Measurements from ENCODE around the gene RGS16. TPM values are rescaled to one million over a fixed set of nuclear protein-coding genes. Genes with fewer than 3 reads are reported as not detected.

Gene RGS16
- total and polyA plus RNA-seq, 9 of the 15 experiments (the other 6 are each of a cell fraction or from before 2014, with no cell fraction given), result 0.07 to 0.55 (median 0.36) TPM

GRCh38 chr1:182634306-182635072, 30.3 kb upstream of the RGS16 start (continued):
- TF ChIP-seq SMARCE1 (IDR thresholded peaks at IDR 0.05), result no peak
- TF ChIP-seq MTA1 (IDR thresholded peaks at IDR 0.05; ENCODE audit: borderline replicate concordance), result no peak
- no peak for TF ChIP-seq ZBTB17 (CRISPR knock-in tag; IDR thresholded peaks at IDR 0.05)
- TF ChIP-seq ZNF124 (CRISPR knock-in tag; IDR thresholded peaks at IDR 0.05), result no peak
- no peak for TF ChIP-seq AFF4 (CRISPR knock-in tag; IDR thresholded peaks at IDR 0.05)
- no peak for TF ChIP-seq E4F1 (CRISPR knock-in tag; IDR thresholded peaks at IDR 0.05; ENCODE audit: borderline replicate concordance)
- TF ChIP-seq ARID3A (IDR thresholded peaks at IDR 0.05; ENCODE audit: borderline replicate concordance, low read depth, low read length), result no peak
- no peak for TF ChIP-seq ZNF785 (CRISPR knock-in tag; IDR thresholded peaks at IDR 0.05)
- TF ChIP-seq GATA2 (CRISPR knock-in tag; IDR thresholded peaks at IDR 0.05), result no peak
- no peak for TF ChIP-seq MCM5 (IDR thresholded peaks at IDR 0.05; ENCODE audit: low read depth)
- no peak for TF ChIP-seq ZNF668 (CRISPR knock-in tag; IDR thresholded peaks at IDR 0.05)
- no peak for TF ChIP-seq THRAP3 (IDR thresholded peaks at IDR 0.05; ENCODE audit: borderline replicate concordance)

All from K562 (cell line).